Naive B cell (primary cell): Measurements from ENCODE around the gene GBF1. TPM values are rescaled to one million over a fixed set of nuclear protein-coding genes. Genes with fewer than 3 reads are reported as not detected.
"Not testable (repeated sequence)": the region's sequence is repeated elsewhere in the genome, so short reads cannot be mapped to it uniquely, and the experiment has no call there.

Experiments used
- ATAC-seq, 2 donors: fragments of 150-1000 bp; cut with Tn5 transposase; 2 replicates each; pipeline ENCODE4 v1.10.0; 2021; ENCODE audit warnings: low read depth in 2 of 2, mild to moderate bottlenecking in 2 of 2, moderate library complexity in 2 of 2
- DNase-seq: peaks from one replicate; pipeline ENCODE4 v3.0.0; 2022
- H3K27ac Mint-ChIP-seq, 6 donors: one replicate each; pipeline ENCODE4 v1.8.0; 2020 to 2022; ENCODE audit warnings: mild to moderate bottlenecking in 6 of 6, mixed read lengths in 6 of 6, moderate library complexity in 5 of 6, inconsistent platforms in 2 of 6
- H3K27me3 Mint-ChIP-seq, 3 donors: one replicate each; pipeline ENCODE4 v1.8.0; 2021 to 2022; ENCODE audit warnings: mixed read lengths in 3 of 3, mild to moderate bottlenecking in 1 of 3
- H3K36me3 Mint-ChIP-seq, 2 donors: one replicate each; pipeline ENCODE4 v1.8.0; 2020 to 2022; ENCODE audit warnings: mixed read lengths in 2 of 2, inconsistent platforms in 1 of 2, mild to moderate bottlenecking in 1 of 2
- H3K4me1 Mint-ChIP-seq, 3 donors: one replicate each; pipeline ENCODE4 v1.8.0; 2020 to 2022; ENCODE audit warnings: mixed read lengths in 3 of 3, inconsistent platforms in 1 of 3, mild to moderate bottlenecking in 1 of 3, moderate library complexity in 1 of 3
- H3K4me3 Mint-ChIP-seq, 8 donors: one replicate each; pipeline ENCODE4 v1.8.0; 2020 to 2022; ENCODE audit warnings: mild to moderate bottlenecking in 8 of 8, mixed read lengths in 8 of 8, moderate library complexity in 8 of 8, inconsistent platforms in 2 of 8
- H3K9me3 Mint-ChIP-seq, 7 donors: one replicate each; pipeline ENCODE4 v1.8.0; 2020 to 2022; ENCODE audit warnings: mixed read lengths in 7 of 7, mild to moderate bottlenecking in 5 of 7, inconsistent platforms in 2 of 7, moderate library complexity in 1 of 7
- polyA plus RNA-seq, 6 donors: library from polyadenylated mRNA; unstranded; fragments of 300-500 nt; fragmentation: Illumina TruSeq; gene quantifications; one replicate each; pipeline ENCODE4 v1.2.3, GENCODE V29; 2021; ENCODE audit warnings: low read depth in 6 of 6

The GBF1 gene
- polyA plus RNA-seq, 6 donors from 2014 or later, result 3.9 to 14.8 (median 6.2) TPM

DNA sequence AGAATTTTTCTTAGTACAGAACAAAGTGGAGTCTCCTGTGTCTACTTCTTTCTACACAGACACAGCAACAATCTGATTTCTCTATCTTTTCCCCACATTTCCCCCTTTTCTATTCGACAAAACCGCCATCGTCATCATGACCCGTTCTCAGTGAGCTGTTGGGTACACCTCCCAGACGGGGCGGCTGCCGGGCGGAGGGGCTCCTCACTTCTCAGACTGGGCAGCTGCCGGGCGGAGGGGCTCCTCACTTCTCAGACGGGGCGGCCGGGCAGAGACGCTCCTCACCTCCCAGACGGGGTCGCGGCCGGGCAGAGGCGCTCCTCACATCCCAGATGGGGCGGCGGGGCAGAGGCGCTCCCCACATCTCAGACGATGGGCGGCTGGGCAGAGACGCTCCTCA, 56.0 kb downstream of the GBF1 start:
- ATAC-seq, H3K4me3 Mint-ChIP-seq, H3K9me3 Mint-ChIP-seq, DNase-seq, H3K36me3 Mint-ChIP-seq, H3K27me3 Mint-ChIP-seq: not testable (repeated sequence)
- H3K27ac Mint-ChIP-seq, result peak overlapping the region in 1 of 6 donors; percentile 51
- peaks cover 5 to 17% (median 8%) of the 10 kb centered on the region in 3 donors for H3K4me1 Mint-ChIP-seq

DNA sequence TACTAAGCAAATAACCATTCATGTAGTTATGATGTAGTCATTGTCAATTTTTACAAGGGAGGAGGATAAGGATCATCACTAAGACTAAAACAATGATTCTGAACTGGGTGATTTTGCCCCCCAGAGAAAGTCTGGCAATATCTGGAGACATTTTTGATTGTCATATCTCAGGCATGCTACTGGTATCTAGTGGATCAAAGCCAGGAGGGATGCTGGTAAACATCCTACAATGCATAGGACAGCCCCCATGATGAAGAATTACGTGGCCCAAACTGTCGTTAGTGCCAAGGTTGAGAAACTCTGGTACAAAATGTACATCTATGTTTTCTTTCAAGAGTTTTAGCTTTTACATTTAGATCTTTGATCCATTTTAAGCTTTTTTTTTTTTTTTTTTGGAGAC, 57.3 kb downstream of the GBF1 start:
- H3K36me3 Mint-ChIP-seq, result no peaks in the 10 kb centered on the region
- no peak for DNase-seq
- H3K27ac Mint-ChIP-seq, result no peak overlapping the region
- H3K4me1 Mint-ChIP-seq, result peaks cover 5 to 19% (median 12%) of the 10 kb centered on the region in 3 donors
- no peak overlapping the region for H3K4me3 Mint-ChIP-seq
- ATAC-seq, result no peak
- H3K9me3 Mint-ChIP-seq, result peaks cover 0 to 1% (median 0%) of the 10 kb centered on the region in 7 donors
- no peaks in the 10 kb centered on the region for H3K27me3 Mint-ChIP-seq

DNA sequence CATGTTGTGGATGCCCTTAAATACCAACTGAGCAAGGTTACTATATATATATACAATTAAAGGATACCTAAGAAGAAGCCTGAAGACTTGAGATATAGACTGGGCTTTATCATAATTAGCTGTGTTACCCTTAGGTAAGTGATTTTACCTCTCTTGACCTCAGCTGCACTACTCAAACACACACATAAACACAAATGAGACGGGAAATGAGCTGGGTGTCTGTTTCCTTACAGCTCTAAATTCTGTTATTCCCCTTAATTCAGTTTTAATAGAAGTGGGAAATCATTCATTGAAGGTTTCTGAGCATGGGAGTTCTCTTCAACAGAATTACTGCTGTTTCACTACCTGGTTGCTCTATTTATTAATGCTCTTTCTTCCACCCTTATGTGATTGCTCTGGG, 60.7 kb downstream of the GBF1 start:
- DNase-seq (no peak), ATAC-seq (no peak)
- Mint-ChIP-seq H3K27ac (peak overlapping the region in 1 of 6 donors; percentile 80), H3K4me3 (no peak overlapping the region), H3K27me3 (no peaks in the 10 kb centered on the region), H3K4me1 (peaks cover 8 to 30% (median 18%) of the 10 kb centered on the region in 3 donors), H3K36me3 (no peaks in the 10 kb centered on the region), H3K9me3 (peaks cover 0 to 3% (median 0%) of the 10 kb centered on the region in 7 donors)

DNA sequence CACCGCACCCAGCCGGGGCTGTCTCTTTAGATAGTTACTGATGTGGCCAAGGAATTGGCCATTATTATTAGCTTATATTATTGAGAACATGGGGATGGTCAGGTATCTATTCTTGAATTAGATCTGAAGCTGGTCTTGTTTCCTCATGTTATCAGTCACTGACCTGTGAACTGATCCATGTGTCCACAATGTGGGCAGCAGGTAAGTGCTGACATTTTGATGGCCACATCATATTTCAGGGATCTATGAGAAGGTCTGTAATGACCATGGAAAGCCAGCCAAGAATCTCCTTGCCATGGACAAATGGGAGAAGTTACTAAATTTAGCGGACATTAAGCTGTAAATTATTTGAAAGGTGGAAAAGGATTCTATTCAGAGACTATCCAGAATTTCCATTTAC, 61.4 kb downstream of the GBF1 start:
- Mint-ChIP-seq H3K27ac (no peak overlapping the region), H3K9me3 (peaks cover 0 to 3% (median 0%) of the 10 kb centered on the region in 7 donors), H3K4me1 (peaks cover 8 to 37% (median 18%) of the 10 kb centered on the region in 3 donors), H3K4me3 (no peak overlapping the region), H3K27me3 (no peaks in the 10 kb centered on the region), H3K36me3 (no peaks in the 10 kb centered on the region)
- ATAC-seq (no peak), DNase-seq (no peak)

DNA sequence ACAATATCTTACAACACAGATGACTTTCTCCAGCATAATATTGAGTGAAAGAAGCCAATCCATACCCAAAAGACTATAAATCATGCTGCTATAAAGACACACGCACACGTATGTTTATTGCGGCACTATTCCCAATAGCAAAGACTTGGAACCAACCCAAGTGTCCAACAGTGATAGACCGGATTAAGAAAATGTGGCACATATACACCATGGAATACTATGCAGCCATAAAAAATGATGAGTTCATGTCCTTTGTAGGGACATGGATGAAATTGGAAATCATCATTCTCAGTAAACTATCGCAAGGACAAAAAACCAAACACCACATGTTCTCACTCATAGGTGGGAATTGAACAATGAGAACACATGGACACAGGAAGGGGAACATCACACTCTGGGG, 63.0 kb downstream of the GBF1 start:
- not testable (repeated sequence) for H3K27ac Mint-ChIP-seq, H3K36me3 Mint-ChIP-seq, DNase-seq, ATAC-seq, H3K9me3 Mint-ChIP-seq, H3K4me3 Mint-ChIP-seq, H3K27me3 Mint-ChIP-seq
- H3K4me1 Mint-ChIP-seq, result peaks cover 18 to 48% (median 21%) of the 10 kb centered on the region in 3 donors

DNA sequence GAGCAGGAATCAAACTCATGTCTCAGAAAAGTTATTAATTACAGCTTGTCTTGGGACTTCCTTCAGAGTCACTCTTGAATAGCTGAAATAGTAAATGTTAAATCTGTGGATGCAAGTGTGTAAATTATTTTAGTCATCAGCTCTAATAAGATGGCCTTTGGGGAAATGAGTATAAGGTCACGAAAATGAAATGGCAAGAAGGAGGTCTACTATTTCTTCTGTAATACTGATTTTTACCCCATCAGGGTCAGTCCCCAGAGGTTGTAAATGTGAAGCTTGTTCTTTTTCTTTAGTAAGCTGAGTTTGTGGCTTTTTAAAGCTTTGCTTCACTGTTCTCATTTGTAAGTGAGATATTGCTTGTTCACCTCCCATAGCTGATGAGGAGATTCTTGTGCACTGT, 63.9 kb downstream of the GBF1 start:
- DNase-seq (no peak), ATAC-seq (no peak)
- Mint-ChIP-seq H3K27ac (peak overlapping the region in 1 of 6 donors; percentile 57), H3K4me3 (no peak overlapping the region), H3K4me1 (peaks cover 20 to 53% (median 25%) of the 10 kb centered on the region in 3 donors), H3K36me3 (no peaks in the 10 kb centered on the region), H3K9me3 (peaks cover 0 to 3% (median 0%) of the 10 kb centered on the region in 7 donors), H3K27me3 (no peaks in the 10 kb centered on the region)

DNA sequence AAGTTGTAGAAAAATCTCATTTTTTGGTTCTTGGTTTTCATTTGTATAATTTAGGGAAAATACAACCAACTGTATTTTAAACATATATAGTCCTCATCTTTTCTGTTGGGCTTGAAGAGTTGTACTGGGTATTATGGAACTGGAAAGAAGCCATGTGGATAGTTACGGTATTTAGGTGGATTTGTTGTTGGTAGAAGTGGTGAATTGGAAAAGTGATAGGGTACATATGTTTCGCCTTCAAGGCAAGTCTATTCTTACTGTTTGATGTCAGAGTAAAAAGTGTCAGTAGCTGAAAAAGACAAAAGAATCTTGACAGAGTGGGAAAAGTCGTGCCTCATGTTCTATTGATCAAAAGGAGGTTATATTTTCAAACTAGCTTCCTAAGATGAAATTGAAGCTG, 64.6 kb downstream of the GBF1 start:
- no peak for DNase-seq
- H3K9me3 Mint-ChIP-seq, result peaks cover 0 to 3% (median 0%) of the 10 kb centered on the region in 7 donors
- peak overlapping the region in 2 of 6 donors; percentile 21 to 58 for H3K27ac Mint-ChIP-seq
- no peak overlapping the region for H3K4me3 Mint-ChIP-seq
- peaks cover 0 to 7% of the 10 kb centered on the region in 2 donors for H3K36me3 Mint-ChIP-seq
- H3K4me1 Mint-ChIP-seq, result peaks cover 19 to 58% (median 30%) of the 10 kb centered on the region in 3 donors
- no peak for ATAC-seq
- no peaks in the 10 kb centered on the region for H3K27me3 Mint-ChIP-seq

DNA sequence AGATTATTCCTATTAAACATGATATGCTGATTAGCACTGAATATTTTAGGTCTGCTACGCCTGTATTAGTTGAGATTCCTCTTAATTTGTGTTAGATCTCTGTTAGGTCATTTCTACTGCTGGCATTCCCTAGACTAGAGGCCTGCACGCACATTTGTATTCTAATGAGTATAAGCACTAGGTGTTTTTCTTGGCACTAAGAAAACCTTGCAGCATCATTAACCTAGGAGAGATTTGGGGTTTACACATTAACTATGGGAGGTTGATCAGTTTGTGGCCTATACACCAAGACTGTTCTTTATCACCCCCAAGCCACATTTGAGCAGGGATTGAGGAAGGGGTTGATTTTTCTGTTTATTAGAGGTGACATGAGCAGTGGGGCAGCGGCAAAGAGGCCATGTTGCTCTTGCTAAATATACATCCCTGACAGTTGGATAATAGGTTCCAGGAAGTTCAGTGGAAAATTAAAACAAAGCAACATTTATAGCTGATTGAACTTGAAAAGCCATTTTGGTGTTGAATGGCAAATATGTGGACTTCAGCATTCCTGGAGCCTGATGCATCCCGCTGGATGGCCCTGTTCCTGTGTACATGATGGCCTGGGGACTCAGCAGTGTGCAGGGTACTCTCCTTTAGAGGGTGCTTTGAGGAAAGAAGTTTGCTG, 65.2 kb downstream of the GBF1 start:
- Mint-ChIP-seq H3K9me3 (peaks cover 0 to 3% (median 0%) of the 10 kb centered on the region in 7 donors), H3K27ac (peak overlapping the region in 2 of 6 donors; percentile 6 to 21), H3K27me3 (no peaks in the 10 kb centered on the region), H3K36me3 (peaks cover 0 to 8% of the 10 kb centered on the region in 2 donors), H3K4me1 (peaks cover 19 to 58% (median 30%) of the 10 kb centered on the region in 3 donors), H3K4me3 (no peak overlapping the region)
- no peak for ATAC-seq
- DNase-seq, result no peak

DNA sequence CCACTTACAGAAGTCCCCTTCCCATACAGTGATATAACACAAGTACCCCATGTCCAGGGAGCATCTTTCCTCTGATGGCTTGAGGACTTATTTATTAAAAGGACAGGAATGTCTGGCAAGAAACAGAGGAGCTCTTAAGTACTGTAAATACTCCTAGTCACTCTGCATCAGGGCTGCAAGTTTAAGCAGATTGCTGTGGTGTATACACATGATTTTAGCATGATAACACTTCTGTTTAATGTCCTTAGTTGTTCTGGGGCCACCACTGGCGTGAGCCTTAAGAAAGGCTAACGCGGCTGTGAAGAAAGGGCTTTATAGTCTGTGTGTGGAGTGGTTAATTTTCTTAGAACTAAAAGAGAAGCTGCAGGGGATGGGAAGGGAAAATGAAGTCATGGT, 65.7 kb downstream of the GBF1 start:
- Mint-ChIP-seq H3K36me3 (peaks cover 0 to 8% of the 10 kb centered on the region in 2 donors), H3K4me1 (peaks cover 19 to 53% (median 25%) of the 10 kb centered on the region in 3 donors), H3K9me3 (peaks cover 0 to 3% (median 0%) of the 10 kb centered on the region in 7 donors), H3K27ac (peak overlapping the region in 1 of 6 donors; percentile 25), H3K27me3 (no peaks in the 10 kb centered on the region), H3K4me3 (no peak overlapping the region)
- ATAC-seq (no peak), DNase-seq (no peak)

DNA sequence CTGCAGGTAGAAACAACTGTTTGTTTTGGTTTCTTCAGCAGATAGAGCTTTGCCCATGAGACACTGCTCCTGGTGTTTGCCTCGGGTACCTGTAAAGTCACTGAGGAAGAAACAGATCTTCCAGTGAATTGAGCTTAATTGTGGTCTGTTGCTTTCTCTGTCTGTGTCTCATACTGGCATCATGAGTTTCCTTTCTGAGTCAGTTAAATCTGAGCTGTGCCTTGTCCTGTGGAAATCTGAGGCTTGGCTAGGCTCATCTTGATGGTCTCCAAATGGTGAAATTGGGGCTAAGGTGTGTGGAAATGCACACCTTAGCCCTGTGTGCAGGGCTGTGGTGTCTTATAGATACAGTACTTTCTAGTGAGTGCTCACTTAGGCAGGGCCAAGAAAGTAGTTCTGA, 67.4 kb downstream of the GBF1 start:
- Mint-ChIP-seq H3K4me1 (peaks cover 15 to 48% (median 29%) of the 10 kb centered on the region in 3 donors), H3K36me3 (peaks cover 0 to 8% of the 10 kb centered on the region in 2 donors), H3K4me3 (no peak overlapping the region), H3K9me3 (peaks cover 0 to 1% (median 0%) of the 10 kb centered on the region in 7 donors), H3K27me3 (no peaks in the 10 kb centered on the region), H3K27ac (peak overlapping the region in 1 of 6 donors; percentile 86)
- no peak for ATAC-seq
- no peak for DNase-seq

DNA sequence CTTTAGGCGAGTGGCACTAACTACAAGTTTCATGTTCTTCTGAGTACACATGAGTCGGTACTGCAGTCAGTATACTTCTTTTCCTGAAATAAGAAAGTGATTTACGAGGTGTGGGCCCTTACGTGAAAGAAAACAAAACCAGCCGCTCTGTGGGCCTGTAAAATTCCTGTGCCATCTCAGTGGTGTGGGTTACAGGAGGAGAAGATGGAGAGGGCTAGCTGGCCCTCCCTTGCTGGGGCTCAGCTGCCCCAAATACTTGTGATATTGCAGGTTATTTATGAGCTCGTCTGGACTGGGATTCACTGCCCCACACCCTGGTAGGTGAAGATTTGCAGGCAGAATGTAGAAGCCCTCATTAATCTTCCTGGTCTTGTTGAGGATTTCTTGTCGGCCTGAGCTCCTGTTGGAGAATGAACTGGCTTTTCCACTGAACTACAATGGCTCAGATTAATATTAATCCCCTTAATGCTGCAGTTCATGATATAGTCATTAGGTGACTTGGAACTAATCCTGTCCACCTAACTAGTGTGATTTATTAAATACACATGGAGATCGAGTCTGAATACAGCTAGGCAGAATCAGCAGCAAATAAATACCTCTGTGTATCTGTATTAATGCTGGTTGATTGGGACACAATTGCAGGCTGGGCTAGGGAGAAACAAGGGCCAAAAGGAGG, 68.0 kb downstream of the GBF1 start:
- no peaks in the 10 kb centered on the region for H3K9me3 Mint-ChIP-seq
- ATAC-seq (no peak), DNase-seq (no peak)
- H3K4me1 Mint-ChIP-seq, result peaks cover 15 to 48% (median 29%) of the 10 kb centered on the region in 3 donors
- H3K27me3 Mint-ChIP-seq, result no peaks in the 10 kb centered on the region
- H3K36me3 Mint-ChIP-seq, result peaks cover 0 to 8% of the 10 kb centered on the region in 2 donors
- H3K27ac Mint-ChIP-seq, result peak overlapping the region in 2 of 6 donors; percentile 42 to 86
- H3K4me3 Mint-ChIP-seq, result no peak overlapping the region

DNA sequence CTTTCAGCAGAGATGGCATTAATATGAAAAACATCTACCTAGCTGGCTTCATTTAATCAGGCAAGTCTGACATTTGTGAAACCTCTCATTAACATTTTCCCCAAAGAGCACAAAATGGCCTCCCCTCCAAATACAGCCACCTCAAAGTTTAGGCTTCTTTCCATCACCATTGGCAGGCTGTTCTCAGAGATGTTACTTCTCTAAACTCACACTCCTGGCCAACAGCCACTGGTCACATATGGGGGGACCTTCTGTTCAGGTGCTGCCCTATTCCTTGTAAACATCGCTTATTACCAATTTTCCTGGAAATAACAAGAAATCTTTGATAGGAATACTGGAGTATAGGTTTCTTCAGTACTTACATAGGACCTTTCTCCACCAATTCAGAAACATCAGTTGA, 69.5 kb downstream of the GBF1 start:
- no peak overlapping the region for H3K4me3 Mint-ChIP-seq
- no peaks in the 10 kb centered on the region for H3K27me3 Mint-ChIP-seq
- peaks cover 18 to 39% (median 32%) of the 10 kb centered on the region in 3 donors for H3K4me1 Mint-ChIP-seq
- DNase-seq (no peak), ATAC-seq (no peak)
- peaks cover 0 to 8% of the 10 kb centered on the region in 2 donors for H3K36me3 Mint-ChIP-seq
- H3K27ac Mint-ChIP-seq, result peak overlapping the region in 3 of 6 donors; percentile 37 to 75 (median 48)
- H3K9me3 Mint-ChIP-seq, result no peaks in the 10 kb centered on the region

DNA sequence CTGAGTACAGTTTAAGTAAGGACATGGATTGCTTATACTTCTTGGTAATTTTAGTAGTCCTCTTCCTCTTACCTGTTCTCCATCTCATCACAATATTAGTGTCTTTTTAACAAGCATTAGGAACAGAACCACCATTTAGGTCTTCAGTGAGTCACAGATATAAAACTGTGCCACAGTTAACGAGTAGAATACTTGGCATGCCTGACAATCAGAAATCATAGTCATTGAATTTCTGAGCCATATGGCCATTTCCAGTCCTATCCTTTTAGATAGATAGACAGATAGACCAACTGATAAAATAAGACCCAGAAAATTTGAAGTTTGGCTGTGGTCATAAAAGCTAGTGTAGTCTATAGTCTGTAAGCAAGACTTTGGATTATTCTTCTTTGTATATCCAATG, 71.1 kb downstream of the GBF1 start:
- DNase-seq, result no peak

DNA sequence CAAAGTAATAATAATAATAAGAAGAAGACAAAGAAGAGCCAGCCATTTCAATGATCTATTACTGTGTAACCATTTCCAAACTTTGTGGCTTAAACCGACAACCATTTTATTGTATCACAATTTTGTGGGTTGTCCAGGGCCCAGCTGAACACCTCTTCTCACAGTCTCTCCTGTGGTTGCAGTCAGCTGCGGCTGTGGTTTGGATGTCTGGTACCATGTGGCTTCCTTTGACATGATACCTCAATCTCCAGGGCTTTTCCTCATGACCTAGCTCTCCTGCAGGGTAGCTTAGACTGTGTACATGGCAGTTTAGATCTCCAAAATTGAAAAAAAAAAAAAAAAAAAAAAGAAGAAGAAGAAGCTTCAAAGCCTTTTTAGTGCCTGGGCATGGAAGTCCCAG, 77.6 kb downstream of the GBF1 start:
- H3K9me3 Mint-ChIP-seq, result no peaks in the 10 kb centered on the region
- no peaks in the 10 kb centered on the region for H3K27me3 Mint-ChIP-seq
- peaks cover 24 to 37% (median 26%) of the 10 kb centered on the region in 3 donors for H3K4me1 Mint-ChIP-seq
- H3K27ac Mint-ChIP-seq, result peak overlapping the region in 2 of 6 donors; percentile 22 to 42
- ATAC-seq, result peak; percentile 42 to 52
- DNase-seq, result no peak
- no peaks in the 10 kb centered on the region for H3K36me3 Mint-ChIP-seq
- no peak overlapping the region for H3K4me3 Mint-ChIP-seq

More for the DNA sequence above, 71.1 kb downstream of the GBF1 start:
- Mint-ChIP-seq H3K27me3 (no peaks in the 10 kb centered on the region), H3K27ac (no peak overlapping the region), H3K4me1 (peaks cover 25 to 32% (median 28%) of the 10 kb centered on the region in 3 donors), H3K4me3 (no peak overlapping the region), H3K36me3 (peaks cover 0 to 8% of the 10 kb centered on the region in 2 donors), H3K9me3 (no peaks in the 10 kb centered on the region)
- no peak for ATAC-seq
